Measurements from ENCODE around the gene ST6GALNAC5. TPM values are rescaled to one million over a fixed set of nuclear protein-coding genes. Genes with fewer than 3 reads are reported as not detected.

The ST6GALNAC5 gene
- total RNA-seq, 1 donor from 2014 or later = 0.87 TPM

DNA sequence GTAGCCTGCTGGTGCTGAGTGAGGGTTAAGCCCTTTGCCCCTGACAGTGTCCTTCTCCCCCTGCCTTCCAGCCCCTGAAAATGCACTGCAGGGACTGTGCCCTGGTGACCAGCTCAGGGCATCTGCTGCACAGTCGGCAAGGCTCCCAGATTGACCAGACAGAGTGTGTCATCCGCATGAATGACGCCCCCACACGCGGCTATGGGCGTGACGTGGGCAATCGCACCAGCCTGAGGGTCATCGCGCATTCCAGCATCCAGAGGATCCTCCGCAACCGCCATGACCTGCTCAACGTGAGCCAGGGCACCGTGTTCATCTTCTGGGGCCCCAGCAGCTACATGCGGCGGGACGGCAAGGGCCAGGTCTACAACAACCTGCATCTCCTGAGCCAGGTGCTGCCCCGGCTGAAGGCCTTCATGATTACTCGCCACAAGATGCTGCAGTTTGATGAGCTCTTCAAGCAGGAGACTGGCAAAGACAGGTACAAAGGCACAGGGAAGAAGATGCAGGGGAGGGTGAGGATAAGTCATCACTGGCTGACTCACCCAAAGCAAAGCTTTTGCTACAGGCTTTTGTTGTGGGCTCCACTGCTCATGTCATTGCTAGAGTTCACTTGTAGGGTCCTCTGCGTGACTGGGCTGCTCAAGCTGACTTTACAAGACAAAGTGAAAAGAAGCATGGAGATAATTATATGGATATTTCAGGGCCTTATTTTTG is 177.0 kb downstream of the ST6GALNAC5 start:
- Mint-ChIP-seq H3K9me3 (ENCODE audit: unreplicated experiment) (no peaks in the 10 kb centered on the region), H3K4me1 (ENCODE audit: unreplicated experiment) (peaks cover 7% of the 10 kb centered on the region), H3K4me3 (ENCODE audit: unreplicated experiment) (no peak overlapping the region), H3K27ac (ENCODE audit: unreplicated experiment) (no peak overlapping the region), H3K36me3 (ENCODE audit: low read depth, unreplicated experiment) (no peaks in the 10 kb centered on the region), H3K27me3 (ENCODE audit: unreplicated experiment) (no peaks in the 10 kb centered on the region)
- TF ChIP-seq, protein P1, sequence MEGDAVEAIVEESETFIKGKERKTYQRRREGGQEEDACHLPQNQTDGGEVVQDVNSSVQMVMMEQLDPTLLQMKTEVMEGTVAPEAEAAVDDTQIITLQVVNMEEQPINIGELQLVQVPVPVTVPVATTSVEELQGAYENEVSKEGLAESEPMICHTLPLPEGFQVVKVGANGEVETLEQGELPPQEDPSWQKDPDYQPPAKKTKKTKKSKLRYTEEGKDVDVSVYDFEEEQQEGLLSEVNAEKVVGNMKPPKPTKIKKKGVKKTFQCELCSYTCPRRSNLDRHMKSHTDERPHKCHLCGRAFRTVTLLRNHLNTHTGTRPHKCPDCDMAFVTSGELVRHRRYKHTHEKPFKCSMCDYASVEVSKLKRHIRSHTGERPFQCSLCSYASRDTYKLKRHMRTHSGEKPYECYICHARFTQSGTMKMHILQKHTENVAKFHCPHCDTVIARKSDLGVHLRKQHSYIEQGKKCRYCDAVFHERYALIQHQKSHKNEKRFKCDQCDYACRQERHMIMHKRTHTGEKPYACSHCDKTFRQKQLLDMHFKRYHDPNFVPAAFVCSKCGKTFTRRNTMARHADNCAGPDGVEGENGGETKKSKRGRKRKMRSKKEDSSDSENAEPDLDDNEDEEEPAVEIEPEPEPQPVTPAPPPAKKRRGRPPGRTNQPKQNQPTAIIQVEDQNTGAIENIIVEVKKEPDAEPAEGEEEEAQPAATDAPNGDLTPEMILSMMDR (IDR thresholded peaks at IDR 0.05; ENCODE audit: unreplicated experiment) = no peak
- no peak for DNase-seq (ENCODE audit: low spot score)

DNA sequence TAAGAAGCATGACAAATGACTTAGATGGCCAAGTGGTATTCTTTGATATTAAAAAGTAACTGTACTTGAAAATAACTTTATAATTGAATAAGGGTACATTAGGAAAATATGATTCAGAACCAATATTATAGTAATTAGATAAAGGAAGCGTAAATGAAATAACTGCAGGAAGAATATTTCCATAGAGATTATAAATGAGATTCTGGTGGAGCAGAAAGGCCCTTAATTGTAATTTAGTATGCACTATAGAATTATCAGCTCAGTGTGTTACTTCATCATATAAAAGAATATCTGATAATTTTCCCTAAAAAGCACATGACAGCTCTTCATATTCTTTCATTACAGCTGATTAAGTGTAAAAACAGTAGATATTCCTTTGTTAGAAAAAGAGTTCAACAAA is 180.3 kb downstream of the ST6GALNAC5 start:
- Mint-ChIP-seq H3K27ac (ENCODE audit: unreplicated experiment) (no peak overlapping the region), H3K4me3 (ENCODE audit: unreplicated experiment) (no peak overlapping the region), H3K36me3 (ENCODE audit: low read depth, unreplicated experiment) (no peaks in the 10 kb centered on the region), H3K27me3 (ENCODE audit: unreplicated experiment) (peaks cover 1% of the 10 kb centered on the region), H3K4me1 (ENCODE audit: unreplicated experiment) (peaks cover 7% of the 10 kb centered on the region), H3K9me3 (ENCODE audit: unreplicated experiment) (no peaks in the 10 kb centered on the region)
- TF ChIP-seq, protein P1 (IDR thresholded peaks at IDR 0.05; ENCODE audit: unreplicated experiment) = no peak
- no peak for DNase-seq (ENCODE audit: low spot score)

DNA sequence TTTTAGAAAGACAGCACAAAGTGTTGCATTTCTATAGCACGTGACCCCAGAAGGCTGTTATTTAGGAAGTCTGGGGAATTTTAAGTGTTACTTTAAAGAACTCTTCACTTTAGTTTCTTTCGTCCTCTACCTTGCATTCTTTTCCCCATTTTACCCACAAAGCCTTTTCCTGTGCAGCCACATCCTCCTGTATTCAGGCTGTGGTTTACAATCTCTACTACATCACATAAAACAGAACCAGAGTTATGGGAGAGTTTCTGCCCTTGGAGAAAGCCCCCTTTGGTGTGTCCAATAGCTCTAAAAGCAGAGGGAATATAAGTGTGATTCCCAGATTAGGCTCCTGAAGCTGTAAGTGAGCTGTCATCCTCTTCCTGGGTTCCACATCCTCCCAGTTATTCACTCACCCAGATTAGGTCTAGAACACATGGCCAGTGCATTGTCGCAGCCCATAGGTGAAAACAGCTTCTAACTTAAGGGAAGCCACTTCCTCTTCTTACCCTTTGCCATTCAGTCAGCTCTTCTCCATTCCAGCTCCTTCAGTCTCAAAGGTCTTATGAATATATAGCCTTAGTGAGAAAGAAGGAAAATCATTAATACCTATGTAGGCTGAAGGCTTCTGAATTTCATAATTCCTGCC is 180.8 kb downstream of the ST6GALNAC5 start:
- TF ChIP-seq, protein P1 (IDR thresholded peaks at IDR 0.05; ENCODE audit: unreplicated experiment) = no peak
- no peaks in the 10 kb centered on the region for H3K9me3 Mint-ChIP-seq (ENCODE audit: unreplicated experiment)
- no peak overlapping the region for H3K4me3 Mint-ChIP-seq (ENCODE audit: unreplicated experiment)
- no peak for DNase-seq (ENCODE audit: low spot score)
- H3K27me3 Mint-ChIP-seq (ENCODE audit: unreplicated experiment) = peaks cover 1% of the 10 kb centered on the region
- peaks cover 7% of the 10 kb centered on the region for H3K4me1 Mint-ChIP-seq (ENCODE audit: unreplicated experiment)
- H3K36me3 Mint-ChIP-seq (ENCODE audit: low read depth, unreplicated experiment) = no peaks in the 10 kb centered on the region
- H3K27ac Mint-ChIP-seq (ENCODE audit: unreplicated experiment) = no peak overlapping the region

DNA sequence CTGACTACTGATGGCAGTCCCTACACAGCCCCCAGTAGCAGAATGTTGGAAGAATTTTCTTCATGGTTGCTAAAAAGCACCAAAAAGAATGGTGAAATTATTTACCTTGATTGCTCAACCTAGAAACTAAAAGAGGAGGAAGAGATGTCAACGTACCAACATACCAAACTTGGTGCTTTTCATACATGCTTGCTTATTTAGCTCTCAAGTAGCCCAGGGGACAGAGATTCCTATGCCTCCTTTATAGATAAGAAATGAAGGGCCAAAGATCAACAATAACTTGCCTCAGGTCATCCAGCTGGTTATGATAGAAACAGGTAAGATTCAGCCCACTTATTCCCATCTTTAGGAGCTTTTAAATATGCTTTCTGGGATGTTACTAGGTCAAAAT is 181.3 kb downstream of the ST6GALNAC5 start:
- DNase-seq (ENCODE audit: low spot score) = no peak
- Mint-ChIP-seq H3K27ac (ENCODE audit: unreplicated experiment) (no peak overlapping the region), H3K27me3 (ENCODE audit: unreplicated experiment) (peaks cover 1% of the 10 kb centered on the region), H3K4me1 (ENCODE audit: unreplicated experiment) (peaks cover 7% of the 10 kb centered on the region), H3K36me3 (ENCODE audit: low read depth, unreplicated experiment) (no peaks in the 10 kb centered on the region), H3K4me3 (ENCODE audit: unreplicated experiment) (no peak overlapping the region), H3K9me3 (ENCODE audit: unreplicated experiment) (no peaks in the 10 kb centered on the region)
- TF ChIP-seq, protein P1 (IDR thresholded peaks at IDR 0.05; ENCODE audit: unreplicated experiment) = no peak

DNA sequence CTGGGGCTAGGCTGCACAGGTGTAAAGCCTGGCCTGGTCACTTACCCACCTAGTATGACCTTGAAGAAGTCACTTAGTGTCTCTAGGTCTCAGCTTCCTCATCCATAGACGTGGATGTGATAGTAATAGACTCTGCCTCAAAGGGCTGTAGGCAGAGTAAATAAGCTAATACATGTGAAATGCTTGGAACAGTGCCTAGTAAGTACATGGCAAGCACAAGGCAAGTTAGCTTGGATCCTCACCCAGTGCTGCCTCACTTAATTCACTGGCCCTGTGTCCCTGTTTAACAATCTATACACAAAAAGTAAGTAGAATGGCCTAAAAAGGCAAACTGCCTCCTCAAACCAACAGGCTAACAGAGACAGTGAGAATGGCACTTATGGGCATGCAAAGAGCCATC is 184.1 kb downstream of the ST6GALNAC5 start:
- H3K9me3 Mint-ChIP-seq (ENCODE audit: unreplicated experiment) = no peaks in the 10 kb centered on the region
- DNase-seq (ENCODE audit: low spot score) = no peak
- no peaks in the 10 kb centered on the region for H3K36me3 Mint-ChIP-seq (ENCODE audit: low read depth, unreplicated experiment)
- H3K4me3 Mint-ChIP-seq (ENCODE audit: unreplicated experiment) = no peak overlapping the region
- H3K27me3 Mint-ChIP-seq (ENCODE audit: unreplicated experiment) = peaks cover 1% of the 10 kb centered on the region
- TF ChIP-seq, protein P1 (IDR thresholded peaks at IDR 0.05; ENCODE audit: unreplicated experiment) = no peak
- peaks cover 7% of the 10 kb centered on the region for H3K4me1 Mint-ChIP-seq (ENCODE audit: unreplicated experiment)
- H3K27ac Mint-ChIP-seq (ENCODE audit: unreplicated experiment) = no peak overlapping the region

All from endothelial cell (in vitro differentiated cells).